SU-DHL-6 (cell line): Measurements from ENCODE around the gene UCK2.

ENCODE experiments used
- EZH2phosphoT487 ChIP-seq: fragments of 200-600 bp; sonication (generic), shearing (Covaris generic); conservative IDR thresholded peaks from 2 replicates; pipeline ENCODE4 v1.6.1; 2018; ENCODE audit warnings: mild to moderate bottlenecking, antibody characterized with exemption, low read length, moderate library complexity, mixed read lengths
- TF ChIP-seq, protein P1 (sequence below): fragments of 200-600 bp; sonication (generic); IDR thresholded peaks from one replicate; pipeline ENCODE4 v1.5.1; 2017; ENCODE audit warnings: antibody characterized with exemption, mild to moderate bottlenecking, low read length, moderate library complexity; ENCODE audit not compliant: insufficient read depth, poor library complexity, severe bottlenecking

DNA sequence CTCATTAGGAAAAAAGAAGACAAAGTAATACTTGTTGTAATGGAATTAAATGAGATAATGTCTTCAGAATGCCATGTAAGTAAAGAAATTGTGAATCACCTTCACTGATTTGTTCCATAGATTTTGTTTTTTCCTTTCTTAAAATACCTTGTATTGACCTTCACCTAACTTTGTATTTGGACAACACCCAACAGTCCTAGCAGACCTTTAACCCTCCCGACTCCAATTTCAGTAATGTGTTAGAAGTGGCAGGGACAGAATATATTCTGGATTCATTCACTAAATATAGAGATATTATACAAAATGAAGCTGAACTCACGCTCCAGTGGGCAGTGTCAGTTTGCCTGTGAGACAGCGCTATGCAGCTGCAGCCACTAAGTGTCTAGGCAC lies 57.9 kb downstream of the UCK2 start:
- TF ChIP-seq, protein P1, sequence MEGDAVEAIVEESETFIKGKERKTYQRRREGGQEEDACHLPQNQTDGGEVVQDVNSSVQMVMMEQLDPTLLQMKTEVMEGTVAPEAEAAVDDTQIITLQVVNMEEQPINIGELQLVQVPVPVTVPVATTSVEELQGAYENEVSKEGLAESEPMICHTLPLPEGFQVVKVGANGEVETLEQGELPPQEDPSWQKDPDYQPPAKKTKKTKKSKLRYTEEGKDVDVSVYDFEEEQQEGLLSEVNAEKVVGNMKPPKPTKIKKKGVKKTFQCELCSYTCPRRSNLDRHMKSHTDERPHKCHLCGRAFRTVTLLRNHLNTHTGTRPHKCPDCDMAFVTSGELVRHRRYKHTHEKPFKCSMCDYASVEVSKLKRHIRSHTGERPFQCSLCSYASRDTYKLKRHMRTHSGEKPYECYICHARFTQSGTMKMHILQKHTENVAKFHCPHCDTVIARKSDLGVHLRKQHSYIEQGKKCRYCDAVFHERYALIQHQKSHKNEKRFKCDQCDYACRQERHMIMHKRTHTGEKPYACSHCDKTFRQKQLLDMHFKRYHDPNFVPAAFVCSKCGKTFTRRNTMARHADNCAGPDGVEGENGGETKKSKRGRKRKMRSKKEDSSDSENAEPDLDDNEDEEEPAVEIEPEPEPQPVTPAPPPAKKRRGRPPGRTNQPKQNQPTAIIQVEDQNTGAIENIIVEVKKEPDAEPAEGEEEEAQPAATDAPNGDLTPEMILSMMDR: no peak
- TF ChIP-seq EZH2phosphoT487: no peak
